Measurements from ENCODE around the gene SIRT5.

SIRT5 gene

DNA sequence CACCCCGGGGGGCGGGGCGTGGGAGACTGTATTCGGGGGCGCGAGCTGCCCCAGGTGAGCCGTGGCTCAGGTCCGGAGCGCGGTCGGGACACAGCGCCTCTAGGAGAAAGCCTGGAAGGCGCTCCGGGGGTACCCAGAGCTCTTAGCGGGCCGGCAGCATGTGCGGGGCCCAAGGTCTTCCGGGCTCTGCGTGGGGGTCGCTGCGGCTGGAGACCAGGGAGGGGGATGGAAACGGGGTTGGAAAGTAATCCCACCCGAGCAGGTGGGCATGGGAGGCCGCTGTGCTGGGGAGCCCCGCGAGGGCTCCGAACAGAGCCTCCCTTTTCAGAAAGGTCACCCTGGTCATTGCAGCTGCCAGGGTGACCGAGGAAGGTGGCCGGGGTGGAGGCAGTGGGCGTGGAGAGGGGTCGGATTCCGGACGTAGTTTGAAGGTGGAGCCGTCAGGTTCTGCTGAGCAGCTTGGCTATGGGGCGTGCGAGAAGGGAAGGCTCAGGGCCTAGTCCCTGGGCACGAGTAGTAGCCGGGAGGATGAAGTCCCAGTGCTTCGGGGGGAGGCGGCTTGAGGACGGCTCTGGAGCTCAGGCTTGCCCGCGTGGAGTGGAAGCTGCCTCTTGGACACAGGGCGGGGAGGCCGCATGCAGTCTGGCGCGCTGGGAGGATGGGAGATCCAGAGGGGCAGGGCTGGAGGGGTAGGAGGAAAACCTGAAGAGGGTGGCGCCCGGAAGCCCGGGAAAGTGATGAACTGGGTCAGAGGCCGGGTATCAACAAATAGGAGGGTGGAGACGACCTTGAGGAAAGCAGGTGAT is at the start of gene SIRT5:
TSS of gene SIRT5 (plus strand) at position 31 of the 806 bp plus-strand sequence. CDS start 9,510 bp downstream, outside the sequence.
- peak; percentile 75 for DNase-seq

GRCh38 chr6:13524801-13525508 is 49.4 kb upstream of the SIRT5 start:
- DNase-seq, result no peak

DNA sequence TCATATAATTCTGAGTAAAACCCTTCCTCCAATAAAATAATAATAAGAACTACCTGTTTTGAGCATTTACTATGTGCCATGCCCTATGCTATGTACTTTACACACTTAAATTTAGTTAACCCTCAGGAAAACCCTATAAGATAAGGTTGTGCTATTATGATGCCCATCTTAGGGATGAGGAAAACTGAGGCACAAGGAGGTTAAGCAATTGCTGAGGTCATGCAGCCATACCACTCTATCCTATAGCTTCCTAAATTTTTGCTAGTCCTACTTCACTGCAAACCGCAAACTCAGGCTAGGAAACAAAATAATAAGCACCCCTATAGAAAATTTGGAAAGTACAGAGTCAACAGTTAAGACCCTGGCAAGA is 48.1 kb upstream of the SIRT5 start:
- no peak for DNase-seq

DNA sequence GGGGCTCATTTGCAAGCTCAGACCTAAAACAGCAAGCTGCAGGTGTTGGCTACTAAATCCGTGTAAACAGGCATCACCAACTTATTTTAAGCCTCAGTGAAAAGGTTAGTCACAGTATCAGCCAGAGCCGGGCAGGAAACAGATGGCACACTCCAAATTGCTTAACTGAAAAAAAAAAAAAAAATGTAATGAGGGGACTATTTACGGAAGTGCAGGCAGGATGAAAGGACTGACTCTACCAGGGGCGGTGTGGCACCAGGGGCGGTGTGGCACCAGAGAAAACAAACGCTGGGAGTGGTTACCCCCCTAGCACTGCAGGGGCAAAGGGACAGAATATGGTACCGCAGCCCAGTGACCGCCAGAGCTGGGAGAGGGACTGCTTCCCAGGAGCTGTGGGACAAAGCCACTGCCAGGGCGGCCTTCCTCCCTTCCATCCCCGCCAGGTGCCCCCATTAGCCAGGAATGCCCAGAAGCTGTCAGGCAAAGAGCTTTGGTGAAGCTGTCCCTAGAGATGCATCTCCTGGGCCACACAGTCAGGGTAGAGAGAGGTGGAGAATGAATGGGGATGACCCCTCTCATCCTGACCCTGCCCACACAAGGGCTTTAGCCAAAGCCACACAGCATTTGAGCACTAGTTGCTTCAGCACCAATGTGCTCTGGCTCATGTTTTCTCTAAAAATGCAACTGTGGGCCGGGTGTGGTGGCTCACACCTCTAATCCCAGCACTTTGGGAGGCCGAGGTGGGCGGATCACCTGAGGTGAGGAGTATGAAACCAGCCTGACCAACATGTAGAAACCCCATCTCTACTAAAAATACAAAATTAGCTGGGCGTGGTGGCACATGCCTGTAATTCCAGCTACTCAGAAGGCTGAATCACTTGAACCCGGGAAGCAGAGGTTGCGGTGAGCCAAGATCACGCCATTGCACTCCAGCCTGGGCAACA is 47.4 kb upstream of the SIRT5 start:
- DNase-seq, result peak; percentile 47

GRCh38 chr6:13527671-13528056 is 46.7 kb upstream of the SIRT5 start:
- no peak for DNase-seq

- no peak for DNase-seq
Observed at GRCh38 chr6:13528232-13528631, 46.2 kb upstream of the SIRT5 start.

- DNase-seq, result no peak
Observed at GRCh38 chr6:13528777-13529343, 45.5 kb upstream of the SIRT5 start.

GRCh38 chr6:13531956-13532355 is 42.4 kb upstream of the SIRT5 start:
- DNase-seq, result no peak

DNA sequence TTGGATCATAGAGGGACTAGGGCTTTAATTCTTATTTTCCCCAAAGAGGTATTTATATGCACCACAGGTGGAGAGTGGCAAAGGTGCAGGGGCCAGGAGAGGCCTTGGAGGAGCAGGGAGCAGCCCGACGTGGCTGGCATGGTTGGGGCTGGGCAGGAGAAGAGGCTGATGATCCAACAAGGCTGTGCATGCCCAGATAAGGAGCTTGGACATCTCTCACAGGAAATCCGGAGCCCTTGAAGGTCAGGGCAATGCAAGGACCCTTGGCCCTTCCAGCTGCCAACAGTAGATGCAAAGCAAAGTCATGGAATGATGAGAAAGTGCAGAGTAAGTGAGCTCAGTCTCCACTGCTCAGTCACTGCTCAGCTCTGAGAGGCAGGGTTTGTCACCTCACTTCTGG is 39.9 kb upstream of the SIRT5 start:
- DNase-seq, result no peak

GRCh38 chr6:13535306-13535705 is 39.1 kb upstream of the SIRT5 start:
- no peak for DNase-seq

GRCh38 chr6:13536796-13537526 is 37.4 kb upstream of the SIRT5 start:
- no peak for DNase-seq

- DNase-seq, result no peak
Observed at GRCh38 chr6:13537527-13537897, 36.9 kb upstream of the SIRT5 start.

GRCh38 chr6:13538084-13538483 is 36.3 kb upstream of the SIRT5 start:
- DNase-seq, result peak; percentile 4

DNA sequence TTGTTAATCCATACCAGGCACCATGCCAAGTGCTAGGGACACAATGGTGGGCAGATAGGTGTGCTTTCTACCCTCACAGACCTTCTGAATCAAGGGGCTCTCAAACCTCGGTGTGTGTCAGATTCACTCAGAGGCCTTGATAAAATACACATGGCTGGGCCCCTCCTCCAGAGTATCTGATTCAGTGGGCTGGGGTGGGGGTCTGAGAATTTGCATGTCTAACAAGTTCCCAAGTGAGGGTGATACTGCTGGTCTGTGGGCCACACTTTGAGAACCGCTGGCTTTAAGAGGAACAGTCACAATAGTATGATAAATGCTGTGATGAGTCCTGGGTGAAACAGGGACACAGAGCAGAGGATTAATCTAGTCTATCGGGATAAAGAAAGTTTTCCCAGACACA is 35.8 kb upstream of the SIRT5 start:
- no peak for DNase-seq

GRCh38 chr6:13539572-13539971 is 34.8 kb upstream of the SIRT5 start:
- DNase-seq, result no peak

- DNase-seq, result no peak
Observed at GRCh38 chr6:13541496-13541895, 32.9 kb upstream of the SIRT5 start.

DNA sequence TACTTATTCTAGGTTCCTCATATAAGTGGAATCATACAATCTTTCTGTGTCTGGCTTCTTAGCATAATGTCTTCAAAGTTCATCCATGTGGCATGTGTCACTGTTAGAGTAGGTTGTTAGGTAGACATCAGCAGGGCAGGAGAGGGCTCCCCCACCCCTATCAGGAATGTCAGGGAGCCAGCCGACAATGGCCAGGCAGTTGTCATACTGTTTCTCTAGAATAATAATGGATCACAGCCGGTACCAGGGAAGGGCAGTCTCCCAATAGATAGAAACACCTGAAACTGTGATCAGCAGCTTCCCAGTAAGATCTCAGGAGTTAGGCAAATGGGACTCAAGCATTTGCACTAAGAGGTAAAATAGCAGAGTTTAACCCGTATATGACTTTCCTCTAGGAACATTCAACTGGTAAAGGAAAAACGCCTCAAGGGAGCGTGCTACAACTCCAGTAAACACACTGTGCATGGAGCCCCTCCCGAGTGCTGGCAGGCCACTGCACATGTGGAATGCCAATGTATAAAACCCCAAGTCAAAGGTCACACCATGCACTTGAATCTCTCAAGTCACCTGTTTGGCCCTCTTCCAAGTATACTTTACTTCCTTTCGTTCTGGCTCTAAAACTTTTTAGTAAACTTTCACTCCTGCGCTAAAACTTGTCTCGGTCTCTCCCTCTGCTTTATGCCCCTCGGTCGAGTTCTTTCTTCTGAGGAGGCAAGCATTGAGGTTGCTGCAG is 29.8 kb upstream of the SIRT5 start:
- DNase-seq, result no peak

DNA sequence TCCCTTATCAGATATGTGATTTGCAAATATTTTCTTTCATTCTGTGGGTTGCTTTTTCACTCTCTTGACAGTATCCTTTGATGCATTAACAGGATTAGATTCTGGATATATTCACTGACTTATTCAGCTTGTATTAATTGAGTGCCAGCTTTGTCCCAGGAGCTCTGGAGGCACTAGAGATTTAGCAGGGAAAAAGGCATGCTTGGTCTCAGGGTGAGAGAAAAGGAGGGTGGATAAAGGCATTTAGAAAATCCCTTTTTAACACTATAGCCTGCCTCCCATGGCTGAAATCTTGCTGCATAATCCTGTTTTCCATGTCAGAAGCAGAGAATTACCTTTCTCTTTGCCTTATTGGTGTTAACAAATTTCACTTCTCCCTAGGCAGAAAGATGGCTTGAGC is 28.5 kb upstream of the SIRT5 start:
- DNase-seq, result no peak

- DNase-seq, result no peak
Observed at GRCh38 chr6:13548500-13549210, 25.7 kb upstream of the SIRT5 start.

- no peak for DNase-seq
Observed at GRCh38 chr6:13550656-13551055, 23.7 kb upstream of the SIRT5 start.

DNA sequence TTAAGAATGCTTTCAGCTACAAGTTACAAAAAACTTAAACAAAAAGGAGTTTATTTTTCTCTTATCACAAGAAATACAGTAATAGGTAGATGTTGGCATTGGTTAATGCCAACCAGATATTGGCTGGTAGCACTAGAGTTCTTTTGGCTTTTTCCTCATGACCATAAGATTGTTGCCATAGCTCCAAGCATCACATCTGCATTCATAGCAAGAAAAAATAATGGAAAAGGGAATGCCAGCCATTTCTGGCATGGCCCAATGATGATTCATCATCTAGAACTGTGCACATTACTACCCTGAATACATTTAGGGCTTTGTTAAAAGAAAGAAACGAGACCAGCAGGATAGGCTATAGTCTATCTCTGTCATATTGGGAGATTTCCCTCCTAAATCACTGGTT is 20.8 kb upstream of the SIRT5 start:
- no peak for DNase-seq

All from CD4-positive, alpha-beta T cell treated with Interleukin-6 for 4 hours (primary cell).